ENCODE results near the gene UNC5C.

Gene UNC5C

DNA sequence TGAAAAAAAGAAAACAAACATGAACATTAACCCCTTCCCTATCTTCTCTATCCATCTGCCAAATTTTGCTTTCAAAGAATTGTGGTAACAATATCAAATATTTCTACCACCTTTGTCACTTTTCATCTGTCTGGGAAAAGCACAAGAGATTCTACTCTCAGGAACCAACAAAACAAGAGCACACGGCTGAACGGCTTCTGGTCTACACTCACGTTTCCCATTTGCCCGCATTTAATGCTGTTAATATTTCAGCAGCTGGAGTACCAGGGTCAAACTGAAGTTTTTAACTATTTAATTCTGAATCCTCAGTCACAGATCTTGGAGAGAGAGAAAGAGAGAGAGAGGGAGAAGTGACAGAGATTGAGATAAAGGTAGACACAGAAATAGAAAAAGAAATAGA, 91.4 kb downstream of the UNC5C start:
- no peak for DNase-seq

DNA sequence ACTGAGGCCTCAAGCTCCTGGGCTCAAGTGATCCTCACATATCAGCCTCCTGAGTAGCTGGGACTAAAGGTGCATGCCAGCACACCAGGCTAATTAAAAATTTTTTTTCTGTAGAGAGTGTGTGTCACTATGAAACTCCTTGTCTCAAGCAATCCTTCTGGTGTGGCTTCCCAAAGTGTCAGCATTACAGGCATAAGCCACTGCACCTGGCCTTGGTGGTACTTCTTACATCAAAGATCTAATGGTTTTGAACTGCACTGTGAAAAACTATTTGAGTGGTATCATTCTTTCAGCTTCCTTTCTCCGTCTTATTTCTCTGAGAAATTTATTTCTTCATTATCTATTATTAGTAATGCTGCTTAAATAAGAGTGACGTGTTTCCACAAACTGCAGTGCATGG, 98.5 kb downstream of the UNC5C start:
- DNase-seq = no peak

DNA sequence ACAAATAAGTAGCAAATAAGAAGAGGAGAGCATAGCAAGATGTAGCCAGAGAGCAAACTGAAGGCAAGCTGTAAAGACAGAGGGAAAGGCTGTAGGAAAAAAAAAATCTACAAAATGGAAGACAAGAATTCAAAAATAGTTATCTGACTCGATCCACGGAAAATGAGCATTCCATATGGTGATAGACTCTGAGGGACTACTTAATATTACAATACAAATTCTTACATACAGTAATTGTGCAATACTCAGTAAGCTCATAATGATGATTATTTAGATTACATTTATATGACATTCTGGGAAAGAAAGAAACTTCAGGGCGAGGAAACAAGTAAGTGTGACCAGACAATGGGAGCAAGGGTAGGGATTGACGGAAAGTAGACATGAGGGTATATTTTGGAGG, 102.6 kb downstream of the UNC5C start:
- DNase-seq = no peak

DNA sequence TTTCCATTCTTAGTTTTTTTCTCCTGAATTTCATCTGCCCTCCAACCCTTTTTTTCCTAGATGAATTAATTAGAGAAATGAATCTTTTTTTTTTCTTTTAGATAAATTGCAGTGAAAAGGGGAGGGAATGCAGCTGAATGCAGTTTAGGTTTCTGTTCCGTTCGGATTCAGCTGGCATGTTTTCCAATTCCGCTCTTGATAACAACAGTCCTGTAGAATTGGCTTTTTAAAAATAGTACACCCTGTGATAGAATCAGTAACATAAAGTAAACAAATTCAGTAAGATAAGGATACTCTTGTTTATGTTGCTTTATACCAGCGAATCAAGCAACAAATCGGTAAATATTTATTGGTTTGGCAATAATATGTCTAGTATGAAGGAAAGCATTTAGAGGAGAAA, 103.5 kb downstream of the UNC5C start:
- DNase-seq = no peak

DNA sequence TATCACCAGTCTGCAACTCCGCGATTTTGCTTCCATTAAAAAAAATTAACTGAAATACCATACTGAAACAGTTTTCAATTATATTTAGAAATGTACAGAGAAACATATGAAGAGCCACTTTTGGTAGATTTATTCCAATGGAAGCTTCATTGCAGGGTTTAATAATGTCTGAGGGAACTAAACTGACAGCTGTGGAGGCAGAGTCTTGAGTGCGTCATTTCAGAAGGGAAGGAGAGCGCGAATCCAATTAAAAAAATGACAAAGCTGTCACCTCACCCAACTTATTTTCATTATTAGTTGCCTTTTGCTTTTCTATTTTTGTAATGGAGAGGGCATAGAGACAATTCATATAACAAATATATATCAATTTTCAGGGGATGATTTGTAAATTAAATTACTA, 104.0 kb downstream of the UNC5C start:
- no peak for DNase-seq

DNA sequence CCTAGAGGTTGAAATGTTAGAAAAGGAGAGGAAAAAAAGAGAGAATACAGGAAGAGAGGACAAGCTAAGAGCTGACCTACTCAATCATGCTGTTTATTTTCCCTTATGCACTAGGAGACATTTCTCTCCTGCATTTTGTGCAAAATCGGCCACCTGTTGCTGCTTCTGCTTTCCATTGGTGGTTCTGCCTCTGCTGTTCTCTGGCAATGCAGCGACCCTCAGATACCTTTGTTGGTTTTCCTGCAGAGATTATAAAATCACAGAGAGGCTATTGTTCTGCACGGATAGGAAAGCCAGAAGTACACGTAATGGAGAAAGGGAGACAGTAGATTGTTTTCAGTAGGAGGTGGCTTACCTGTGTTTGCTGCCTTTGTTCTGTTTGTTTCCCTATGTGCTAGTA, 108.9 kb downstream of the UNC5C start:
- DNase-seq = no peak

DNA sequence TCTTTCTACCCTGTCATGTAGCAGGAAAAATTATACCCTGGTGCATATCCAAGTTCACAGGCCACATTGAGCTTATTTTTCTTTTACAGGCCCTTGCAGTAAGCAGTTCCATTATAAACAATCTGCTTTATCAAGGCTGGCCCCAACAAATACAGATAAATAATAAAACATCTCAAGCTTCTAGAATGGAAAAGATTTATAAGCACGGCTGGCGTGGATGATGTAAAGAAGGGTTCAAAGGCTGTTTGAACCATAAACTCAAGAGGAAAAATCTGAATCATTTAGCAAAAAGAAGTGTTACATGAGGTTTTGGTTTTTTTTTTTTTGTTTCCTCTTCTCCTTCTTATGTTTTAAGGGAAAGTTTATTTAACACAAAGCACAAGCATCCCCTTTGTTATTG, 109.7 kb downstream of the UNC5C start:
- no peak for DNase-seq

DNA sequence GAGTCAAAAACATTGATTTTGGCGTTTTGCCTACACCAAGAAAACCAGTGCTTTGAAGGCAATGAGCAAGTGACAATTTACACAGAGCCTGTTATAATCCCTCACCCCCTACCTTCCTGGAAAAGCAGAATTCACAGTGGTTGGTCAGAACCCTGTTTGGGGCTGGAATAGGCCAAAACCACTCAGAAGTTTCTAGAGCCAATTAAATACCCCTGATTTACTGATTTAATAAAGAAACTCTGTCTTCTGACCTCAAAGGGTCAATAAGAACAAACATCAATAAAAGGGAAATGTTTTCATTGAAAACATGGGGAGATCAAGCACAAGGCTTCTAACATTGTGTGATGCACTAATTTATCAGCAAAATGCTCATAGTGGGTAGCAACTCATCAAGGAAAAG, 116.3 kb downstream of the UNC5C start:
- DNase-seq = no peak

DNA sequence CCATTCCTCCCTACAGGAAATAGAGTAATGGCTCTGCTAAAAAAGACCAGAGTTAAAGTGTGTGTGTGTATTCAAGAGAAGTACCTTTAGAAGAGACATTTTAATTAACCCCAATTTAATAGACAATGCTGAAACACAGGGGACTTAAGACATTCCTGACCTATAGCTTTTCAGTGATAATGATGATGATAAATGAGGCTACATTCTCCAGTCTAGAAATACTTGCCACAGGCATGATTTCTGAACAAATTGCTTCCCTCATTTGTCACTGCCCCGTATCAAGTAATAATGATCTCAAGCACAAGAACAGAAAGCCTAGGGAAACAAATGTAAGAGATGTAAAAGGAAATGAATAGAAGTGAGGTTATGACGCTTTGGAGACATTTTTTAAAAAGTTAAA, 117.1 kb downstream of the UNC5C start:
- DNase-seq = no peak

DNA sequence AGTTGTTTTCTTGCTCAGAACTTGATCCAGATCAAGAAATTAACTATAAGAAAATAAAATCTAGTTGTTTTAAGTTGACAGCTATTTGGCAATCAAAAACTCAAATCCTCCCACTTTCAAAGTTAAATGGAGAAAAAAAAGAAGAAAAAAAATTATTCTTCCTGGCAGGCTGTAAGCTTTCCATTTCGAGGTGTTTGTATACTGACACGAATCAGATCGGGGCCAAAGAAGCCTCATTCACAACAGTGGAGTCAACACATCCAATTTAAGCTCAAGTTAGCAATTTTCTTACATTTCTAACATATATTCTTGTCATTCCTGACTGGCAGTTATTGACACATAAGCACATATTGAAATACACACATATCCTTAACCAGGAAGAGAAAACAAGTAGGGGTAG, 119.4 kb downstream of the UNC5C start:
- DNase-seq = no peak

DNA sequence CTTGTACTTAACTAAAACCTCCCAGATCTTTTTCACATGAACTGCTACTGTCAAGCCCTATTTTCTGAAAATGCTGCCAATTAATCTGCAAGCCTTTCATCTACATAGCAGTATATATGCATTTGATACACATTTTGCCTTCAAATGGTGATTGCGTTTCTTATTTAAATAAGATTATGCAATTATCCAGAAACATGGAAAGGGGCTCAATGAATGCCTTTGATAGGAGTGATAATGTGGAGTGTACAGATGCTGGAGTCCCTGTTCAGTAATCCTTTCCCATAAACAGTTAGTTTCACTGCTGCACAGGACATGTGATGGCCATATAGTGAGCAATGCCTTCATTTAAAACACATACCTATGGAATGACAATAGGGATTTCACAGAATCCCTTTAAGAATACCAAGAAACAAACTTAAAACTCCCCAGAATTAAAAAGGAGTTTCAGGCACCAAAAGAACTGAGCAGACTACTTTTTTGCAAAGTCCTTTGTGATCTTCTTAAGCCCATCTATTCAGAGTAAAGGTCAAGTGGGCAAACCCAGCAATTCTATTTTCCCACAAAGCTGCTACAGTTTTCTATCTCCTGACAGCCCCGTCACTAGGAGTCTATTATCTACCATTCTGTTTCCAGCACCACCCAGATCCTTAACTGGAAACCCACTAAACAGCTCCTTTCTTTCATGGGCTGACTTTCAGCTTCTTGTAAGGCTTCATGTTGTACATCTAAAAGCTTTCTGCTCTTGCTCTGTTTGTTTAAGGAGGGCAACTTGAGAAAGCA, 120.3 kb downstream of the UNC5C start:
- DNase-seq = no peak

DNA sequence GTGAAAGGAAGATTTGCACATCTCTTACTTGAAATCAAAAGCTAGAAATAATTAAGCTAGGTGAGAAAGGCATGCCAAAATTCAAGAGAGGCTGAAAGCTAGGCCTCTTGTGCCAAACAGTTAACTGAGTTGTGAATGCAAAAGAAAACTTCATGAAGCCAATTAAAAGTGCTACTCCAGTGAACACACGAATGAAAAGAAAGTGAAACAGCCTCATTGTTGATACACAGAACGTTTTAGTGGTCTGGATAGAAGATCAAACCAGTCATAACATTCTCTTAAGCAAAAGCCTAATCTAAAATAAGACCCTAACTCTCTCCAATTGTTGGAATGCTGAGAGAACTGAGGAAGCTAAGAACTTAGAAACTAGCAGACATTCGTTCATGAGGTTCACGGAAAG, 122.3 kb downstream of the UNC5C start:
- DNase-seq = no peak

DNA sequence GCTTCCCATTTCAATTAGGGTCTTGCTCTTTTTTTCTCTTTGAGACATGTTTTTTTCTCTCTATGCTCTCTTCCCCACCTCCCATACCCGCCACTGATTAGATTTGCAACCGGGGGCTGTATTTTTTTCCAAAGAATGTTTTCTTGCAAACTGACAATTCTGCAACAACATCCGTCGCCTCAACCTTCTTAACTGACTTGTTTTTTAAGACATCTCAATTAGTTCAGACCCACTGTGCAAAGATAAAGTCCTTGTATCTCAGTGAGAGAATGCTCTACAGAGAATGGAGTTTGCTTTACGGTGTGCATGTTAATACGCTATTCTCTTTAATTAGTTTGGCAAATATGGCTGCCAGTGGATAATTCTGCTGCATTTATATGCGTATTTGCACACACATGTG, 126.3 kb downstream of the UNC5C start:
- no peak for DNase-seq

DNA sequence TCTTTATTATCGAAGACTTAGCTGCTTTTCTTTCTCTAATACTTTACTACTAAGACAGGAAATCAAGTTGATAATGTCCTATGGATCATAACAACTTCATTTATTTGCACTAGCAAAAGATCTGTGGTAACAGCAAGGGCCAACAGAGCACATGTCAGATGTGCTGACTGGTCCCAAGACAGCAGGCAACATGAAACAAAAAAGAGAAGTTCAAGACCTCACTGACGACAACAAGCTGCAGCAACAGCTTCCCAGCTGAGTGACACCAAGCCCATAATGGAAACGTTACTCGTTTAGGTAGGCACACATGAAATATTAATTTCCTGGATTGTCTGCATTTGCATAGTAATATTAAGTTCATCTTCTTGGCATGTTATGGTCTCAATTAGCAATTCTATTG, 126.9 kb downstream of the UNC5C start:
- DNase-seq = no peak

DNA sequence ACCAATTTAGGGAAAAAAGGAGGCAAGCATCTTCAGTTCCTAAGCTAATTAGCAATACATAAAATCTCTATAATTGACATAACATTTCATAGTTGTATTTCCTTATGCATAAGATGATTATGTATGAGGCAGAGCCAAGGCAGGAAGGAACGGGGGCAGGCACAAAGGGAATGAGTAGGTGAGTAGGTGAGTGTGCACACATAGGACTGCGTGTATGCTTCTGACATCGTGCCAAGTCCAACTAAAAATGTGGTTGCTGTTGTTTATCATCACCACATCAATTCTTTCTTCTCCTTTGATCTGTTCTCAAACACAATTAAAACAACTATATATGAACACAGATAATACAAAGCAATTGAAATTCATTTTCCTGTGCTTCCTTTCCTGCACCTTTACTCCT, 131.2 kb downstream of the UNC5C start:
- DNase-seq = no peak

DNA sequence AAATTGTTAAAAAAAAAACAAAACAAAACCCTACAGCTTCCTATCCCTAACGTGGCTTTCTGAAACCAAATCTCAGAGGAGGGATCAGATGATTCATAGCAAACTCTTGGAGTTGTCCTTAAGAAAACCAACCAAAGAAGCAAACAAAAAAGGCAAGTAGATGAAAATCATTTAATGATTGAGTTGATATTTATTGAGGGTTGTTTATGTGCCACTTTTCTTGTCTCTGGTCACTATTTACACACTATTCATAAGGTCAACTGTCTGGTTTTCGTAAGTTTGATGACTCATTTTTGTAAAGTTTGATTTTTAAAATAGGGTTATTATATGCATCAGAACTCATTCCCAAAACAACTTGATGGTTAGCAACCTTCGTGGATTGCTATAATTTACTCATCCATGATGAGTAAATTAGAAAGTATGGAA, 133.4 kb downstream of the UNC5C start:
- no peak for DNase-seq

DNA sequence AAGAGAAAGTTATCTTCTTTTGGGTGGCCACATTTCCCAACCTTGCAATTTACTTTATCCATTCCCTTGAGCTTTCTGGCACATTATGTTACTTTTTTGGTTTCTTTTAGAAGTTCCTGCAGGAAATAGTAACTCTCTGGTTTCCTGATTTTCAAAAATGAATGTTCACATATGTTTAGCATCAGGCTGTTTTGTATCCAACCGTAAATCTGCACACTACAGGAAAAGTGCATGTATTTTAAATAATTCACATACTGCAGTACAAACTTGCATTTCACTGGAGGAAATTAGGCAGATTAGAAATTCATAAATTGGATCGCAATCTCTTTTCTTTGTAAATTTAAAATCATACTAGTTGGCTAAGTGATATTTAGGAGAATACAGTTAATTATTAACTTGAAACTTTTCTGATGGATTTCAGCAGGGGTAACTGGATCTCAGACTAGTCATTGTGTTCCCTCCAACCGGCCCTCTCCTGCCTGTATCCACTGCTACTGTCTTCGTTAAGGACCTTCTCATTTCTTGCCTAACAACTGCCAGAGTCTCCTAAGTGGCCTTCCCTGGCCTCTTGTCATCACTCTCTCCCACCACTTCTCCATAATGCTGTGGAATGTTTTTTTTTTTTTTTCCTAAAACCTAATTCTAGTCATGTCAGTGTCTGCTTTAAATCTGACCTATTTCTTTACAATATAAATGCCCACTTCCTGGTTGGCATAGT, 137.2 kb downstream of the UNC5C start:
- no peak for DNase-seq

DNA sequence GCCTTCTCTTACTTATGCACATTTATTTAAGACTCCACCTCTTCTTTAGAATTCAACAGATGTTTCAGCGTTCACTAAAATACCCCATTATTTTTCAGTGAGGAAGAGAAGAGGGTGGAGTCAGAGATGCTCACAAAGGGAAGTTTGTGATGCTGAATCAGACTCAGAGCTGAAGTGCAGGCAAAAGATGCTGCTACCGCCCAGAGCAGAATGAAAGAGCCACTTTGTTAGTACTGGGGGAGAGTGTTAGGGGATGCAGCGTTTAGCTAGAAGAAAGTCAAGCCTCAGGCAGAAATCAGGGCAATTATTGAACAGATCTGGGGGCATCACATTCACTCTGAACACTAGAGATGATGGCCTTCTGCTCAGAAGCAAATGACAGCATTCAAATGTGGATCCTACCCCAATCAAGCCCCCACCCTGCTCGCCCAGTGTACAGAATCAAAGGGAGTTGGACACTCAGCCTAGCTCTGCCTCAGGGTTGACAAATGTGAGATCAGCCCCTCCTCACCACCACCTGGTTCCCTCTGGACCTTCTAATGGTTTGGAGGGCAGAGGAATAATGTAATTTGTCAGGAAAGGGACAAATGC, 138.3 kb downstream of the UNC5C start:
- DNase-seq = no peak

DNA sequence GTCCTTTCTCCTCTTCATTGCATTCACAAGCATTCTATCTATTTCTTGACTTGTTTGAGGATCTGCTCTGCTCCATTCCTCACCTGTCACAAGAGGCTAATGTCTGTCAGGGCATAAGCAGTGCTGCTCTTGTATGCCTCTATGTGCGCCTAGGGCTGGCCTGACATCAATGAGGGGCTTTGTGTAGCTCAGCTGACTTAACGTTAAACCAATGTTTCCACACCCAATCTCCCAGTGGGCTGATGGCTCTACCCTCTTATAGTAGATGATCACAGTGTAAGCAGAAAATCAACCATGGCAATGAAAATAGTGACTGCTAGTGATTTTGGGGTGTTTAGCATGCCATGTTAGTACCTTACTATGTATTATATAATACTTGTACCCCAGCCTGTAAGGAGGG, 139.0 kb downstream of the UNC5C start:
- DNase-seq = no peak

DNA sequence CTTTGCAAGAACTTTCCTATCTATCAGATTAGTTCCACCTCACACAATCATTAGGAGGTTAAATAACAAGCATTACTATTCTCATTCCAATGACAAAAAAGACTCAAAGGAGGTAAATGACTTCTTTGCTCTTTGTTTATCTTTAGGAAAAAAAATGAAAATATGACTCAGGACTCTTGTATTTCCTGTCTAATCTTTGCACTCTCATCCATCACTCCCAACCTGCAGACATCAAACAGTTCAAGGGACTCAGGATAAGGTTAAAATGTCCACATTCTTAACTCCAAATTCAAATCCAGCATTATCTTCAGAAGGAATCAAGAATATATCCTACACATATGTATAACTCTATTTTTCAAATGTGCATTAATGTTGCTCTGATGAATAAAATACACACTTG, 139.6 kb downstream of the UNC5C start:
- DNase-seq = no peak

DNA sequence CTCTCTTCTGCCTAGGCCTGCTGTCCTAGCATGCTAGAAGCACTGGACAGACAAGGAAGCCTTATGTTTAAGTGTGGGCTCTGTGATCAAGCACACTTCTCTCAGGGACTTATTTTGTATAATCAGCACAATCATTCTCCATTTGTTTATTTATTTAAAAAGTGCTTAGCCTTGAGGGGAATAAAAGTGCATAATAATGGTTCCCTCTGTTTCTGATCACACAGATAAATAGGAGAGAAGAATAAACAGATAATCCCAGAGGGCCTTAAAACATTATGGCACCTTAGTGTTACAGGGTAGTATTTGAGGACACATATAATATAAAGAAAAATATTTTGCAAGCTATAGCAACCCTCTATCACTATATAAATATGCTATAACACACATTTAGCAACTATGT, 146.5 kb downstream of the UNC5C start:
- DNase-seq = no peak

DNA sequence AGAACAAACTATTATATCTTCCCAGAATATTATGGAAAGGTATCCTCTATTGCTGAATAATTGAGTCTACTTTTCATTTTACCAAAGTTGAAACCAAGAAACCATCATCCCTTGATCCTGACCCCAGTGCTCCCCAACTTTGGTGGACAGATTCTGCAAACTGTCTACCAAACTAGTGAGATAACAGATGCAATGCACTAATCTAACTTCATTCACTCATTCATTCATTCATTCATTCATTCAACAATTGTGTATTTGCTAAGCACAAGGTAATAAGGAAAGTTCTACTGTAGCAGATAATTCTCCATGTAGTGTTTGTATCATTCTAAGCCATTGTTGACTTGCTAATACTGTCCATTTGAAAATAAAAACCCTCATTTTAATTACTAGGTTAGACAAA, 150.6 kb downstream of the UNC5C start:
- no peak for DNase-seq

DNA sequence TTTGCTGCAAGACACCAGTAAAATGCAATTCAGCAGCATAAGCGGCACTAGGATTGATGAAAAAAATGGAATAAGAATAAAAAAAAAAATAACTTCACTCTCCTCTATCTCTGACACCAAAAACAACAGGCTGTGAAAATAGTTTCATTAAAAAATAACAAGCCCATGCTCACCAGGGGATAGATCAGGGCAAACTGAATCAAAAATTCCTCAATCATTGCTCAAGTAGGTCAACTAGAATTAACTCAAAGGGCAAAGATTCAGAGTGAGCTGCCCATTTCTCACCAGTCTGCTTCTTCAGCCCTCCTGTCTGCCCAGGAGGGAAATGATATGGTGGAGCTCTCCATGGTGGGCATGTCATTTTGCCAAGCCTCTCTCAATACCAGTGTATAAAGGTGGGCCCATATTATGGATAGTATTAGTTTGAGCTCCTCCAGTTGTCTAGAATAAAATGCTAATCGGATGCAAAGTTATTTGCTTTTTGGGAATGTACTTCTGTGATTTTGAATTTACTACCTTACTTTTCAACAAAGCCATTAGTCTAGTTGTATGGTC, 153.9 kb downstream of the UNC5C start:
- no peak for DNase-seq

DNA sequence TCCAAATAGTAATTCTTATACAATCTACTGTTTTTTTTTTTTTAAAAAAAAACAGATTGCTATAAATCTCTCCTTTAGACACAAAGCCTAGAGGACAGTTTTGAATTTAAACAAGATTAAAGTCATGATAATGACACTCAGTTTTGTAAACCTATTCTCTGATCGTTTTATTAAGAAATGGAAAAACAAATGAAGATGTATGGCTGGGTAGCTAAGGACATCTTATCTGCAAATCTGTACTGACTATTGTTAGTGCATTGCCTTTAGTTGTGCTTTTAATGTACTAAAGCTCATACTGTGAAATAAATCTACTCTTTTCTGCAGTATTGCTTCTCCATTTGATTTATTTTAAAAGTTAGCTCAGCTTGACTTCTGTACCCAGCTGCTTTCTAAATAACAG, 155.0 kb downstream of the UNC5C start:
- no peak for DNase-seq

All from effector CD8-positive, alpha-beta T cell (primary cell).